HG02588 (cell line): Measurements from ENCODE around the gene PCSK6.

ENCODE experiments used
- ATAC-seq: cut with Tn5 transposase; IDR thresholded peaks from one replicate; pipeline ENCODE4 v1.9.1; 2021; ENCODE audit warnings: mild to moderate bottlenecking, moderate library complexity; ENCODE audit not compliant: unreplicated experiment

The PCSK6 gene

DNA sequence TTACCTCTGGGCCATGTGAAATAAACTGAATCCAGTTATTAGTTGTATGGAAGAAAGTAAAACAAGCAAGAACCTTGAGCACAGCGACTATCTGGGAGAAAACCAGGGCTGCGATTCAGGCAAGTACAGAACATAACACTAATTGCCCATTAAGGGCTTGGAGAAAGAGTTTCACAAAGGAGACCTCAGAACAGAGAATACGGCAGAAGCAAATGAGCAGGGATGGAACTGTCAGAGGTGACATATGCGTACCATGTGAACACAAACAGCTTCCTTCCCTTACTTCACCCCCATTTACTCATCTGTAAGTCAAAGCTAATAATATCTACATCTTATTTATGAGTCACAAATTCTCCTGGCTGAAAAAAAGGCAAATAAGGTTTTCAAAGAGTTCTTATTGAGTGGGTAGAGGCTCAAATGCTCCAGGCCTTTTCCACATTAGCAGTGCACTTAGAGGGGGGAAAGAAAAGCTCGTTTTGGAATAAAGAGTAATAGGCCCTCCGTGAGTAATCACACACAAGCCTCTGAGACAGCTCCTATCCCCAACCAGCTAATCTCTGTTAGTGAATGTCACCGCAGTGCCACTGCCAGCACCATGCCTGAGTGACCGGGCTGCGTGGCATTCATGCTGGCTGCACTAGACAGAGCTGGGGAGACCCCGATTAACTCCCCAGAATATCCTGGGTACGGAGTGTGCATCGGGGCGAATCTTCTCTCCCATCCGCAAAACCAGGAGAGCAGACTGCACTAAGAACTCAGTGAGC is 2.6 kb downstream of the PCSK6 start:
- no peak for ATAC-seq

DNA sequence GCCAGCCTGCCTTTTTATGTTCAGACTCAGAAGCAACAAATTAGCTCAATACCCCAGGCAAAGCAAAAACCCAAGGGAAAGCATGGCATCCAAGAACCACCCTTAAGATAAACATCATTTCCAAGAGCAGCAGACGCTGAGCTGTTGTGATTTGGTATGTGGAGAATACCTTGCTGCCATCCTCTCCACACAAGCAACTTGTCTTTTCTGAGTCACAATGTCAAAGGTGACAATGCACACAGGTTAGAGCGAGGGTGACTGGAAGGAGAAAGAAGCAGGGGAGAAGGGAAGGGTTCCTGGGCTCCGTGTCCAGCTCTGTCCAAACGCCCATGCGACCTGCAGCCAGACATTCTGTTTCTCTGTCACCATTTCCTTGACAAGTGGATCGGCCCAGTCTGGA is 6.0 kb downstream of the PCSK6 start:
- no peak for ATAC-seq

DNA sequence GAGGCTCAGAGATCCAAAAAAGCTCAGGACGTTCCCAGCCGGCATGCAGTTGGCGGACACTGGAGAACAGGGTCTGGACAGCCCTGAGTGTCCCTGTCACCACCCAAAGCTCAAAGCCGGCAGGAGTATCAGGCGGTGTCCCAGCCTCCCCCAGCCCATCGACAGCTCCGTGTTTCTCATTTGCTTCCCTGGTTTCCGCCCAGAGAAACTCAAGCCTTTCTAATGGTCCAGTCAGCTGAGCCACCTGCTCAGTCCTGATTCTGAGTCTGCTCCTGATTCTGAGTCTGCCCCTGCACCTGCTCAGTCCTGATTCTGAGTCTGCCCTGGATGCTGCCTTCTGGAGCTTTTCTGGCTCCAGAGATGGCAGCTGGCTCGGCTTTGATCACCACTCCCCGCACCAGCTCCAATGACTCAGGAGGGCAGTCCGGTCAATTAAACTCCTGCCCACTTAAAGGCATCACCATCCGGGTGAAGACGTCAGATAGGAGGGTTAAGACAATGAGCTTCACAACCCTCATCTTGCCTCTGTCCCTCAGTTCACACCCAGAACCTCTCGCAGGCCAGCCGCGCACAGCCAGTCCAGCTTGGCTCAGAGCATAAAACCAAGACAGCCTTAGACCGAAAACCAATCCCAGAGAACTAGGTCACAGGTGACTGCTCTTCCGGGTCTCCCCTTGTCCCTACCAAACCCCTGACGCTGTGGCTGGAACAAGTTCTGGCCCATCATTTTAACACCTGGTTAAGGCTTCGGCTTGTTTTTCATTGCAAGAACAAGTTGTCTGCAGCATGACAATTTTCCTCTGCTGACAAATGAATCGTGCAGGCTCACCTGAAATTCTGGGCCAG is 6.8 kb downstream of the PCSK6 start:
- ATAC-seq, result no peak

DNA sequence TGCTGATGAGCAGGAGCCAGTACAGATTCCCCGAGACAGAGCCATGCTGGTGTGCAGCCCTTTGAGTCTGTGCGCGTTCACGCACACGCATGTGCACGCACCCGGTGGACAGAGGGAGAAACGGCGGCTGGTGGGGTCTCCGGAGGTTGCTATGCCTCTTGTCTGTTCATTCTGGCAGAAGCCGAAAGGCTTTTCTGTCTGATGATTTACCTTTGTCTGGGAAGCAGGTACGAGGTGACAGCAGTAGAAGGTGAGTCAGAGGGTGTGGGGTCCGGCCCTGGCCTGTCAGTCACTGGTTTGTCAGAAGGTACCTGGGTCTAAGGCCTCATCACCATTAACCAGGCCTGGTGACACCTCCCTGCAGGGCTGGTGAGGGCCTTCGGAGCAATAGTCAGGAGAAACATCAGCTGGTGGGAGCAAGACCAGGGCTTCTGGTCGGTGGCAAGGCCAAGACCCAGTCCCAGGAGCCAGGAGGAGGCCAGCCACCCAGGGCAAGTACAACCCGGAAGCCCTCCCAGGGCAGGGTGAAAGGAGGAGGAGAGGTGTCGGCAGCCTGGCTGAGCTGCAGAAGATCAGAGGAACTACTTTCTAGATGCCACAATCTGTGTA is 7.5 kb downstream of the PCSK6 start:
- no peak for ATAC-seq

DNA sequence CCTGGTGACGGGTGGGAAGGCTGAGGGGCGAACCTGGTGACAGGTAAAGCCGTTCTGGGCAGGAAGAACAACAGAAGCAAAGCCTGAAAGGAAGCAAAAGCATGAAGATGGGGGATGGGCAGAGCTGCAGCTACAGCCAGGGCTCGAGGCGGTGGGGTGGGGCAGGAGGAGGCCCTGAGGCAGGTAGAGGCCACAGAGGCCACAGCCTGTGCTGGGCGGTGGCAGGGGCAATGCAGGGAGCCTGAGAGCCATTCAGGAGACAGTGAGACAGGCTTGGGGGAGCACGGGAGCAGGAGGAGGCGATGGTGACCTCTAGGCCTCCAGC is 8.2 kb downstream of the PCSK6 start:
- ATAC-seq, result no peak

DNA sequence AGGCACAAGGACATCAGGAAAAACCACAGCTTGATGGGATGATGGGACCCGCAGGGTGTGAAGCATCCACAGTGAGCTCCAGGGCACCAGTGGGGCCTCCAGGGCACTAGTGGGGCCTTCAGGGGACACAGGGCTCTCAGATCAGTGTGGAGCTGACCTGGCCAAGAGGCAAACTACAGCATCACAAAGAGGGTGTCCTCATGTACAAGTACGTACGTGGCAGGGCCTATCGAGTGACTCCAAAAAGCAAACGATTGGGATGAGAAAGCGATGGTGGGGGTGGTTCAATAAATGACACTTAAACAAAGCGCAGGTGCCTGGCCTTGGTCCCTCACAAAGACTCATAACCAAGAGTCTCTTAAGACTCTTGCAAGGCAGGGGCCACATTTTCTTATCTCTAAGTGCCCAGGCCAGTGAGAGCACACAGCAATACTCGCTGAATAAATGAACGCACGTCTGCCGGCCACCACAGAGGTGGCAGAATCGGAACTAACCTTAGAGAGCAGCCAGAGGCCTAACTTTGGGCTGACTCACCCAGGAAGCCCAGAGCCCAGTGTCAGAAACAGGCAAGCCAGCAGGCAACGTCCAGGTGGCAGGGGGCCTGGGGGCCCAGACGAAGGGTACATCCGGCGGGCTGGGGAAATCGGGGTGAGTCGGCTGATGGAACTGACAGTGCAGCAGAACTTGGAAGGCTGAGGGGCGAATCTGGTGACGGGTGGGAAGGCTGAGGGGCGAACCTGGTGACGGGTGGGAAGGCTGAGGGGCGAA is 8.7 kb downstream of the PCSK6 start:
- ATAC-seq, result no peak

DNA sequence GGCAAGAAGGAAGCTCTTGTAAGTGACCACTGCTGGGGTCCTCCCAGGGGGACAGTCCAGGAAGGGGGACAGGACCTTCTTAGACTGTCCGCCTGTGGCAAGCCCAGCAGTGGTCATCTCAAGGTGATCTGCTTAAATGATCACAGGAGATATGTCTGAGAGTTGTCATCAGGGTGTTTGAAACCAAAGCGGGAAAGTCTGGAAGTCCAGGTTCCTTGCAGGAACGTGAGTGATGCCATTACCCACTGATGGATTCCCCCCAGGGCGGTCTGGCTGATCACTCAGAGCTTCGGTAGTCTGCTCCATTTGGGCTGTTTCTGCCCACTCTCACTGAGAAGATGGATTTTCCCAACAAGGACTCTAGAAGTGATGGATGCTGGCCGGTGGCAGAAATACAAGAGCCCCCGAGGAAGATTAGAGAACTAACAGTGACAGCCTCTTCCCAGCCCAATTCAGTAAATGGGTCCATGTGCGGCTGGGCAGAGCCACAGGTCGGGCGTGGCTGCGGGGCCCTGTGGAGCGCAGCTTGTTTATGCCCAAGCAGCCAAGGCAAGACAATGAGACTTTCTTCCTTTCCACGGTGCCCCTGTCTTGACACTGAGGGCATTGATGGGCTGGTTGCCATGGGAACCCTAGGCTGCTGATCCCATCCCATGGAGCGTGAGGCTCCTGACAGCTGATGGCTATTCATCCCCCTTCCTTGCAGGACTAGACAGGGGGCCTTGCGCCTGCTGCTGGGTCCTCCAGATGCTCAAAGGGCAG is 9.5 kb downstream of the PCSK6 start:
- no peak for ATAC-seq

DNA sequence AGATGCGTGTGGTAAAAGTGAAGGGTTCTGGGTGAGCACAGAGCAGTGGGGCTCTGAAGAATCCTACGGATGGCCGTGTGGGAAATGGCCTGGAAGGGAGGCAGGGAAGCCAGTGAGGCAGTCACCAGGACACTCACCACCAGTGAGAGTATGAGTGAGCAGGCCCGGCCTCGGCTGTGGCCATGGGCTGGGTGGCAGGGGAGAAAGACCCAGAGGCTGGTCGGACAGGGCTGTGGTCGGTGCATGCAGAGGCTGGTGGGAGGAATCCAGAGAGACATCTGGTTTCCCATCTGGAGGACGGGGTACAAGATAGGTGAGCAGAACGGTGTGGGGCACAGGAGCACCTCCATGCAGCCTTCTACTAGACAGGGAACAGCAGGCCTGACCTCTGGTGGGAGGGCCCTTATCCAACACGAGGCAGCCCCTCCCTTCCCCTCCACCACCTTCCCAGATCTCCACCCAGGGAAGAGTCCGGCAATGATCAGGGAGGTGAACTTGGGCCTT is 10.1 kb downstream of the PCSK6 start:
- no peak for ATAC-seq

DNA sequence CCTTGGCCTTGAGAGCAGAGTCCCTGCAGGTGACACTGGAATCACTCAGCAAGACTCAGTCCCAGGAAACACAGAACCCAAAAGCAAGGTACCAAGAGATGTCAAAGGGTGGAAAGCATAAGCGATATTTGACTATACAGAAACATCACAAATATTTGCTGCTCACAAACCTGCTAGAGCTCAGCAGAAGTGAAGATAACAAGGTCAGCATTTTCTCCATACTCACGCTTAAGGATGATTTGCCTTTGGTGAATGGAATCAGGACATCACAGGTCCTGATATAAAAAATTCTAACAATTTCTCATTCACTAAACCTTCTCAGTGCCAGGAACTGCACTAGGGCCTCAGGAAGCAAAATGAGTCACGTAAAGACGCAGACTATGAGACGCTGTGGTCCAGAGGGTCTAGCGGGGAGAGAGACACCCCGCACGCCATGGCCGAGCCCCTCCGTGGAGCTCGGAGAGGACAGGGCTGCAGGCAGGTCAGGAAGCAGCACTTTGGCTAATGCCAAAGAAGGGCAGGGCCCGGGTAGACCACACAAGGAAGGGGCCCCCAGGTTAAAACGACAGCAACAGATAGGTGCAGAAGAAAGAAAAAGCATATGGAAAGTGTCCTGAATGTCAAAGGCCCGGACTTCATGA is 10.7 kb downstream of the PCSK6 start:
- ATAC-seq, result no peak

DNA sequence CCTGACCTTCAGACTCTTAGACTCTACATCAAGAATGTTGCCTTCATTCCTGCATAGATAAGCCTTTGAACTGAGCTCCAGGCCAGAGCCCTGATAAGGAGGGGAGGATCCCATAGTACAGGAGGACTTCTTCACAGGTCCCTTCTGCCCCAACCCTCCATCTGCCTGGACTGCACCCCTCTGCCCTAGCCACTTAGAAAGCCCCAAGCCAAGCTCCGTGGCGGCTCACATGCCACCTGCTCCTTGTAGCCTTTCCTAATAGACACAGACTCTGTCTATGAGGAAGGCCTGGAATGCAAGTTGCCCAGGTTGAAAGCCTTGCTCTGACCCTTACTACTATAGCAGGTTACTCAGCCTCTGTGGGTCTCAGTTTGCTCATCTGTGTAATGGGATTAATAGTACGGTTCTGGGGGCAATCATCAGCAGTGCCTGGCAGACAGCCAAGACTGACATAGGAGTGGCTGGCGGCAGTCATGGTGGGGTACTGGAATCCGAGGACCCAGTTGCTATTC is 11.6 kb downstream of the PCSK6 start:
- no peak for ATAC-seq

DNA sequence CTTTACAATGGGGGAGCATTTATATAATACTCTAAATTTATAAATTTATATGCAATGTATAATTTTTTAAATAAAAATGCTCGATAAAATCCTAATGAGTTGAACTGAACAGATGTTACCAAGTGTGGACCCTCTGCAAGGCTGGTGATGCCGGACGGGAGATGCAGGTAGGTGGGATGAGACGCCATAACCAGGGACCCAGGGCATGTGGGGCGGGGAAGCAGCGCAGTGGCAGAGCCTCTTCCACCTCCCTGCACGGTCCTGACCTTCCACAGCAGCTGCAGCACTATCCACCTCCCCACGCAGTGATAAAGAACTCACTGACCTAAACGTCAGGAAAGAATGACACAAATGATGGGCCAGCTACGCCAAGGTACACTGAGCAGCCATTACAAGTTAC is 12.8 kb downstream of the PCSK6 start:
- ATAC-seq, result no peak

DNA sequence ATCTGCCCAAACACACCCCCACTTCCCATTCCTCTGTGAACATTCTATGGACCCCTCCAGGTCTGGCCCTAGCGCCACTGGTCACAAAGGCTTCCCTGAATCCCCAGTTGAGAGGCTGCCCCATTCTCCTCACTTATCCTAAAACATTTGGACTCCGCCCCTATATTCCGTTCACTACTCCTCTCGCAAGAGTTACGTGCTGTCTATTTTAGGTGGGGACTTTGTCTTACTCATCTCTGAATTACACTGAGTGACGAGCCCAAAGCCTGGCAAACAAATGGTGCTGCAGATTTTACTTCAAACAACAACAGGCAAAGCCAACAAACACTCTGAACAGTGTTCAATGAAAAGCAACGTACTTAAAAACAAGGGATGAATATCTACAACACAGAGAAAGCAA is 14.5 kb downstream of the PCSK6 start:
- no peak for ATAC-seq

DNA sequence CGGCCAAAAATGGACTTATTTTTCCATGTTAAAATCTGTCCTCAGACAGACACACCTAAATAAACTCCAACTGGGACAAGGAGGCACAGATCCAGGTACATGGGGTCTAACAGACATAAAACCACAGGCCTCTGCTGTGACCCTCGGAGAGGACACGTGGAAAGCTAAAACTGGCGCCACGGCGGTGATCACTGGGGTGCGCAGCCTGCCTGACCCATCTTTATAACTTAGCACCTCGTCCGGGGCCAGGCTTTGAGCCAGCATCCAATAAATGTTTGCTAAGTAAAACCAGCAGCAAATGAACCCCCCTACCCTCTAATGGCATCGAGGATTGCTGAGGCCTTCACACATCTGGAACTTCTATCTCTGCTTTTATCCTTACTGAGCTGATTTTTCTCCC is 15.3 kb downstream of the PCSK6 start:
- ATAC-seq, result no peak

DNA sequence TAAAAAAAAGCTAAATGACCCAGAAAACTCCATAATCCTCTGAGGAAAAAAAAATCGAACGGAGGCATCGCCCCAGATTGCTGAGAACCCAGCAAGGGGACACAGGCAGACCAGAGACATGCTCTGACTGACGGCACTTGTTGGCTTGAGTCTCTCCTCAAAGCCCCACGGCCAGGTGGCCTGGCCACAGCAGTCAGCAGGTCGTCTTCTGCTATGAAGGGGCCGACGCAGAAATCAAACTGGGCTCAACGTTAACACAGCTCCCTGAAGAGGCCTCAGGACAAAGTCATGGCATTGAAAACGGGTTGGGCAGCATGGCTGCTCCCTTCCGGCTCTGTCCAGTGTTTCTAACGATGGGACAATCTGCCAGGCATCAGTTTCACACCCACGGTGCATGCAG is 17.5 kb downstream of the PCSK6 start:
- ATAC-seq, result no peak

DNA sequence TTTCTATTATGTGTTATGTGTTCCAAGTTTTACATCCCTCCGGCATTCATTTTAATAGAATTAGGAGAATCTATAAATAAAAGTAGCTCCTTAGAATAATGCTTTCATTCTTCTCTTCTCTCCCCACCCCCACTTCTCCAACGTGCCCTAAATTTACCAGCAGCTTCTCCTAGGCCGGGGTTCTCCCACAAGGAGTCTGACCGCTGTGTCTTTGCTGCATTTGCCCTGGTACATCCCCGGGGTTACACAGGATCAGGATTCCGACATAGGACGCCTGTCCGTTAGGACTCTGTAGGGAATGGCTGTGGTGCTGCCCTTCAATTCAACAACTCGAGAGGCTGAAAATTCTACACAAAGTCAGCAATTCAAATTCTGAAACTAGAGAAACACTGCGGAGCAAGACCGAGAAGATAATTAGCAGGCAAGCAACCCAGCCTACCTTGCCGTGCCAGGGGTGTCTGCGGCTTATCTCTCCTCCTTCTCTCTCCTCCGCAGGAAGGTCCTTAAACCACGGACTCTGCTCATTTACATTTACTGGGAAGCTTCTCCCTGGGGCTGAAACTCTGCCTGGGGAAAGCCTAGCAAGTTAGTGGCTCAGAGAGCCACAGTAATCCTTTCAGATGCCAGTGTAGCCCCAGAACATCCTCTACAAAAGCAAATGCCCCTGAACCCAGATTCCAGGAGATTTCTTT is 18.8 kb downstream of the PCSK6 start:
- no peak for ATAC-seq

DNA sequence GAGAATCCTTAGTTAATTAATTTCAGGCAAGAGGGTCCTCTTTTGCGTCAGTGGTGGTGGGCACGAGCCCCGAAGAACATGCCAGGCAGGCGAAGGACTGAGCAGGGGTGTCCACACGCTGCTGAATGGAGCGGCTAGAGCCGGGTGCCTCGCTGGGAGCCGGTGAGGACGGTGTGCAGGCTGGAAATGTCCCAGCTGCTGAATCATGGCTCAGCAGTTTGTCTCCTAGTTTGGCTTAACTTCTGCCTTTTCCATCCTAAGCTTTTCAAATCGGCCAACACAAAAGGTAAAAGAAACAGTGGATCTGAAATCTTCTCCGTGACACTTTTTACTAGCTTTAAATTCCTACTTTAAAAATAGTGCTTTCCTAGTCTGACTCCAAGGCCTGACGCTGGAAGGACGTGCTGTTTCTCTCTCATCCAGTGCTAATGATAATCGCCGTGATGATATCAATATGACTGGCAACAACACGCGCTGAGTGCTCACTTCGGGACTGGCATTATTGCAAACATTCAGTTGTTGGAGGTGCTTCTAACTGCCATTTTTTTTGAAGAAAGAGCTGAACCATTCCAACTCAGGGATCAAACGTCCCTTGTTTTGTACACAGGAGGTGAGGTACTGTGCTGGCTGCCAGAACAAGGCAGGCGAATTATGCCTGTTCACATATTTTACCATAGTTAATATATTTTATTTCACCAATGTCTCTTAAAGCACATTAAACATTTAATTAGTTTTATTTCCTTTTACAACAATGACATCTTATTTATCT is 19.8 kb downstream of the PCSK6 start:
- ATAC-seq, result no peak

DNA sequence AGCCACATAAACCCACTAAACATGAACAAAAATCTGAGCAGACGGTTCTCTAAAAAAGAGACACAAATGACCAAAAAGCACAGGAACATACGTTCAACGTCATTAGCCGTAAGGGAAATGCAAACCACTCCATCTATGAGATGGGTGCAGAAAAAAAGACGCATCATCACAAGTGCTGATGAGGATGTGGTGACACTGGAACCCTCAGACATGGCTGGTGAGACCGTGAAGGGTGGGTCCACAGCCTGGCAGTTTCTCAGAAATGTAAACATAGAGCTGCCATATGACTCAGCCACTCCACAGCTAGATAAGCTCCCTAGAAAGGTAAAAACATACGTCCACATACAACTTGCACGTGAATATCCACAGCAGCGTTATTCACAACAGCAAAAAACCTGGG is 23.3 kb downstream of the PCSK6 start:
- no peak for ATAC-seq

DNA sequence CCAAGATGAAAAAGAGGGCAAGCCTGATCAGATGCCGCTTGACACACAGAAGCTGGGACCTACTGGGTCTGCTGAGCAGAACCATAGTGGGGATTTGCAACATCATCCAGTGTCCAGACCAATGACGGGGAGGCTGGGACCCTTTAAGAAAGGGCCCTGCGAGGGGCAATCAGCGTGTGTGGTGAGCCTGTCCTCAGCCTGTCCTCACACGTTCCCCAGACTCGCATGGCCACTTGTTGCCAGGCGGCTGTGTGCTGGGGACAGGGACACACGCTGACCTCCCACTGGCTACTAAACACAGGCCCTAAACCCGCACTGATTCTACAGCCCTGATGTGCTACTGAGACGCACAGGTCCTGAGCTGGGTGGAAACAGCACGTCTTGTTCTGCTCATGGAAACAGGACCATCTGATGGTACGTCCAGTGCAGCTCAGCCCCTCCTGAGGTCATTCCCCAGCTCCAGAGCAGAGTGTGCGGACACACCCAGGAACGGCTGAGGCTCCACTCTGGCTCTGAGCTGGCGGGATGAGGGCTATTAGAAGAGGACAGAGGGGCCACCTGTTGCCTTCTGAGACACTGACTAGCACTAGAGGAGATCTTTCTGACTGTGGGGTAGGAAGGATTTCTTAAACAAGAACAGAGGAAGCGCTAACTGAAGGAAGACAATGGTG is 24.4 kb downstream of the PCSK6 start:
- no peak for ATAC-seq
